Caco-2 (cell line): ENCODE results near the gene MEGF6. TPM values are rescaled to one million over a fixed set of nuclear protein-coding genes. Genes with fewer than 3 reads are reported as not detected.
A peak's percentile ranks its signal among the peaks of the same experiment; 100 is the strongest.

Experiments used
- BruUV-seq: library from RNA; stranded (reverse); fragments of 400-500 nt; replicated peaks from 2 replicates; lab custom pipeline; 2021; lab: Mats Ljungman, UMichigan
- CTCF ChIA-PET: fragments of 300-600 bp; sonication (Branson Sonifier 250); formaldehyde crosslinking; loops from one replicate; lab custom pipeline; 2022; ENCODE audit warnings: antibody characterized with exemption; lab: Charles Lee
- POLR2A ChIA-PET: fragments of 300-600 bp; sonication (Branson Sonifier 250); formaldehyde crosslinking; loops from one replicate; lab custom pipeline; 2022; ENCODE audit warnings: antibody characterized with exemption; lab: Charles Lee
- DNase-seq, 2 experiments: peaks; one replicate each; pipeline versions ENCODE4 v3.0.0 to v3.0.0-alpha.2; 2020 to 2022
- H3K27me3 ChIP-seq: replicated peaks from 2 replicates; pipeline ENCODE4 v1.6.0; 2011; ENCODE audit warnings: low read length; ENCODE audit not compliant: control insufficient read depth, insufficient read depth
- H3K36me3 ChIP-seq: 2 replicates; pipeline ENCODE4 v1.5.1; 2011; ENCODE audit warnings: low read length; ENCODE audit not compliant: control insufficient read depth, insufficient read depth
- H3K4me1 ChIP-seq: fragments of 250-450 bp; sonication (Bioruptor Pico); 2 replicates; pipeline ENCODE4 v1.5.1; 2020; ENCODE audit warnings: mild to moderate bottlenecking
- H3K4me3 ChIP-seq: 2 replicates; pipeline ENCODE4 v1.5.1; 2011; ENCODE audit warnings: low read depth, mild to moderate bottlenecking, control low read depth, low read length
- H3K9me3 ChIP-seq: fragments of 250-450 bp; sonication (Bioruptor Pico); 2 replicates; pipeline ENCODE4 v1.5.1; 2020; ENCODE audit warnings: mild to moderate bottlenecking, moderate library complexity
- H3K27ac Mint-ChIP-seq: one replicate; pipeline ENCODE4 v1.8.0; 2022; ENCODE audit warnings: mixed read lengths; ENCODE audit not compliant: unreplicated experiment
- H3K27me3 Mint-ChIP-seq: one replicate; pipeline ENCODE4 v1.8.0; 2022; ENCODE audit warnings: mixed read lengths; ENCODE audit not compliant: insufficient read depth, unreplicated experiment
- H3K36me3 Mint-ChIP-seq: one replicate; pipeline ENCODE4 v1.8.0; 2022; ENCODE audit warnings: mild to moderate bottlenecking, mixed read lengths; ENCODE audit not compliant: insufficient read depth, unreplicated experiment
- H3K4me1 Mint-ChIP-seq: one replicate; pipeline ENCODE4 v1.8.0; 2022; ENCODE audit warnings: low read depth, mixed read lengths; ENCODE audit not compliant: unreplicated experiment
- H3K4me3 Mint-ChIP-seq: one replicate; pipeline ENCODE4 v1.8.0; 2022; ENCODE audit warnings: mild to moderate bottlenecking, moderate library complexity, mixed read lengths; ENCODE audit not compliant: unreplicated experiment
- H3K9me3 Mint-ChIP-seq: one replicate; pipeline ENCODE4 v1.8.0; 2022; ENCODE audit warnings: mixed read lengths; ENCODE audit not compliant: unreplicated experiment
- intact Hi-C: fragments of 100-400 bp; cut with micrococcal nuclease; formaldehyde crosslinking; loops from one replicate; pipeline ENCODE4 v1.10.0; 2022; ENCODE audit not compliant: unreplicated experiment
- total RNA-seq: library from RNA; stranded (reverse); gene quantifications from 2 replicates; pipeline ENCODE4 v1.2.3, GENCODE V29; 2022
- TF ChIP-seq, protein P1 (sequence below), 2 experiments: fragments of 200-600 bp in 1 of 2; IDR thresholded peaks; 1 replicate in 1 of 2; 2 replicates in 1 of 2; pipeline versions ENCODE4 v1.5.1 to v1.8.0; 2011 to 2022; ENCODE audit warnings: antibody characterized with exemption in 1 of 2, control low read depth in 1 of 2, inconsistent platforms in 1 of 2, low read depth in 1 of 2, low read length in 1 of 2, mild to moderate bottlenecking in 1 of 2, moderate library complexity in 1 of 2; ENCODE audit not compliant: insufficient read depth in 1 of 2, severe bottlenecking in 1 of 2, unreplicated experiment in 1 of 2

MEGF6 gene
- total RNA-seq, 1 experiment from 2014 or later: 13.3 TPM

DNA sequence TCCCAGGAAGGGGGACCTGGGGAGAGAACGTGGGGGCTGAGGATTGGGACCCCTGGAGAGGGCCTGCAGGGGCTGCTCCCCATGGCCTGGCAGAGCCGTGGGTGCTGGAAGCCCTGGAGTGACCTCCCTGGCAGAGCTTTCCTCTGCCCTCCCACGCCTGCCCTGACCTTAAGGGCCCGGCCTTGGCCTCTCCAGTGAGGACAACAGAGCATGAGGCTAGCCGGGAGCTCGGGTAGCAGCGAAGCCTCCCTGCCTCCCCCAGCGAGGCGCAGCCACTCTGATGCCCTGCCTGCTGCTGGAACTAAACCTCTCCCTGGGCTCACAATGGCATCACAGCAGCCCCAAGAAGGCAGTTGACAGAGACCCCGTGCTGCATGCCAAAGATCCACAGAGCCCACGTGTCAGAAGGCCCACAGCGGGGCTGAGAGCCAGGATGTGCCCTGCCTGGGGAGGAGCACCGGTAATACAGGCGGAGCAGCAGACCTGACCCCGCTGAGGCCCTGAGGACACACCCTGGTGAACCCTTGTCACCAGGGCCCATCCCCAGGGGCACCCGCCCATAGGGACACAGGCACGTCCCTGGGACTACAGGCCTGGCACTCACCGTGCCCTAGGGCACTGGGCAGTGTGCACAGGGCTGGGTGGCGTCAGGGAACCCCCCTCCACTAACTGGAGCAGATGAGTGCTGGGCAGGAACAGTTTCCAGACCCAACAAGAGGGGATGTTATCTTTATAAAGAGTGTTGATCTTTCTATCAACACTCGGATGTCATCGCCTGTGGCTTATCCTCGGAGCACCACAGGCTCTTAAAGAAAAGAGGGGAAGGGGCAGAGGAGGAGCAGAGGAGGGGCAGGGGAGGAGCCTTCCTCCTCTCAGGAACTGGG lies 108.4 kb downstream of the MEGF6 start:
- Histone ChIP-seq H3K4me1 (no peaks in the 10 kb centered on the region), H3K27me3 (no peaks in the 10 kb centered on the region), H3K4me3 (no peak overlapping the region), H3K36me3 (no peaks in the 10 kb centered on the region), H3K9me3 (no peaks in the 10 kb centered on the region)
- no peaks in the 10 kb centered on the region for H3K36me3 Mint-ChIP-seq
- CTCF ChIA-PET: interaction anchor here (1.7 kb wide), 1 partner anchor 12 kb away, joined by 4 read pairs; no protein-coding TSS in a partner anchor
- H3K27ac Mint-ChIP-seq: no peak overlapping the region
- no peaks in the 10 kb centered on the region for H3K9me3 Mint-ChIP-seq
- H3K4me3 Mint-ChIP-seq: no peak overlapping the region
- H3K27me3 Mint-ChIP-seq: no peaks in the 10 kb centered on the region
- DNase-seq: no peak
- intact Hi-C loops: no loop called here
- TF ChIP-seq, protein P1, sequence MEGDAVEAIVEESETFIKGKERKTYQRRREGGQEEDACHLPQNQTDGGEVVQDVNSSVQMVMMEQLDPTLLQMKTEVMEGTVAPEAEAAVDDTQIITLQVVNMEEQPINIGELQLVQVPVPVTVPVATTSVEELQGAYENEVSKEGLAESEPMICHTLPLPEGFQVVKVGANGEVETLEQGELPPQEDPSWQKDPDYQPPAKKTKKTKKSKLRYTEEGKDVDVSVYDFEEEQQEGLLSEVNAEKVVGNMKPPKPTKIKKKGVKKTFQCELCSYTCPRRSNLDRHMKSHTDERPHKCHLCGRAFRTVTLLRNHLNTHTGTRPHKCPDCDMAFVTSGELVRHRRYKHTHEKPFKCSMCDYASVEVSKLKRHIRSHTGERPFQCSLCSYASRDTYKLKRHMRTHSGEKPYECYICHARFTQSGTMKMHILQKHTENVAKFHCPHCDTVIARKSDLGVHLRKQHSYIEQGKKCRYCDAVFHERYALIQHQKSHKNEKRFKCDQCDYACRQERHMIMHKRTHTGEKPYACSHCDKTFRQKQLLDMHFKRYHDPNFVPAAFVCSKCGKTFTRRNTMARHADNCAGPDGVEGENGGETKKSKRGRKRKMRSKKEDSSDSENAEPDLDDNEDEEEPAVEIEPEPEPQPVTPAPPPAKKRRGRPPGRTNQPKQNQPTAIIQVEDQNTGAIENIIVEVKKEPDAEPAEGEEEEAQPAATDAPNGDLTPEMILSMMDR (IDR thresholded peaks at IDR 0.05; ENCODE audit: insufficient read depth in 1 of 2, low read depth in 1 of 2, low read length in 1 of 2, severe bottlenecking in 1 of 2, unreplicated experiment in 1 of 2): no peak
- POLR2A ChIA-PET: no interaction called here
- no TSS peak for BruUV-seq
- H3K4me1 Mint-ChIP-seq: no peaks in the 10 kb centered on the region

DNA sequence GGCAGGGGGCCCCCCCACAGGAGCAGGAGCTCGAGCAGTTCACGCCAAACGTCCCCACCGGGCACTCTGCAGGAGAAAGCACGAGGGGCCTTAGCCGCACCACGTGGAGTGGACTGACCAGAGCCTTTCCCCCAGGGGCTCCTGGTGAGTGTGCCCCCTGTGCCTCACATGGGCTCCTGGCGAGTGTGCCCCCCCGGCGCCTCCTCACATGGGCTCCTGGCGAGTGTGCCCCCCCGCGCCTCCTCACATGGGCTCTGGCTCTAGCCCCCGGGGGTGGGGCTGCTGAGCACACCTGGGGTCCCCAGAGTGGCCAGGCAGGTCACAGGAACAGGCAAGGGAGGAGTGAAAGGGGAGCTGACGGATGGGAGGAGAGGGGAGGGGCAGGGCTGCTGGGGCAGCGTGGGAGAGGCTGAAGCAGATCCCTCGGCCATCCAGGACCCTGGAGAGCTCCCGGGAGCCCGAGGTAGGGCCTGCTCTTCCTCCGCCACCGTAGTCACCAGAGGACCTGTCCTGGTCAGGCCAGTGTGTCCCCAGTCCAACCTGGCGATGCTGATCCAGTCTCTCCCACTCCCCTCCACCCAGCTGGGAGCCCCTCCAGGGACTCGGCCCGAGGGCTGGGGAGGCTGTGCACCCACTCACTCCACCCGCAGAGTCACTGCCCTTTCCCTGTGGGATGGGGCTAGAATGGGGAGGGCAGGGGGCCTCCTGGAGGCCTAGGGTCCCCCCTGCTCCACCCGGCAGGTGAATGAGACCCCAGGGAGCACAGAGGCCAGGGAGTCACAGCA lies 109.3 kb downstream of the MEGF6 start:
- no peaks in the 10 kb centered on the region for H3K4me1 Mint-ChIP-seq
- no TSS peak for BruUV-seq
- no peaks in the 10 kb centered on the region for H3K27me3 Mint-ChIP-seq
- ChIA-PET CTCF (interaction anchor here (1.7 kb wide), 1 partner anchor 11 kb away, joined by 4 read pairs; no protein-coding TSS in a partner anchor), POLR2A (no interaction called here)
- H3K4me1 ChIP-seq: no peaks in the 10 kb centered on the region
- no peak overlapping the region for H3K4me3 ChIP-seq
- TF ChIP-seq, protein P1 (IDR thresholded peaks at IDR 0.05; ENCODE audit: insufficient read depth in 1 of 2, low read depth in 1 of 2, low read length in 1 of 2, severe bottlenecking in 1 of 2, unreplicated experiment in 1 of 2): no peak
- no peaks in the 10 kb centered on the region for H3K36me3 Mint-ChIP-seq
- peak; percentile 51 to 63 for DNase-seq
- intact Hi-C loops: no loop called here
- no peaks in the 10 kb centered on the region for H3K27me3 ChIP-seq
- no peak overlapping the region for H3K4me3 Mint-ChIP-seq
- no peaks in the 10 kb centered on the region for H3K9me3 ChIP-seq
- H3K9me3 Mint-ChIP-seq: no peaks in the 10 kb centered on the region
- H3K36me3 ChIP-seq: no peaks in the 10 kb centered on the region
- H3K27ac Mint-ChIP-seq: no peak overlapping the region

DNA sequence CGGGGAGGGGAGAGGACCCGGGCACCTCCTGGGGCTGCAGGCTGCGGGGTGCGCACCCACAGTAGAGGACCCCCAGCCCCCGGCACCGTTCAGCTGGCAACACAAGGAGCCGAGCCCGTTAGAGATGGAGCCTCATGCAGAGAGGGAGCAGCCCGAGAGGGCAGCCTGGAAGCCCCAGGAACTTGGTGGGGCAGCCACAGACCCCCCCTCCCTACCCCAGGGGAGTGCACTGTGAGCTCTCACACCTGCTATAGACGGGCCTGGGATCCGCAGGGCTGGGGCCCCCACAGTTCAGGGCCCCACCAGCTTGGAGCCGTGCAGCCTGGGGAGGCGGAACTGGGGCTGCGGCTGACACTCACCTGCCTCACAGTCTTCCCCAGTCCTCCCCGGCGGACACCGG lies 109.9 kb downstream of the MEGF6 start:
- no peak overlapping the region for H3K4me3 ChIP-seq
- DNase-seq: no peak
- TF ChIP-seq, protein P1 (IDR thresholded peaks at IDR 0.05; ENCODE audit: insufficient read depth in 1 of 2, low read depth in 1 of 2, low read length in 1 of 2, severe bottlenecking in 1 of 2, unreplicated experiment in 1 of 2): no peak
- no peaks in the 10 kb centered on the region for H3K9me3 ChIP-seq
- Mint-ChIP-seq H3K4me1 (no peaks in the 10 kb centered on the region), H3K27me3 (no peaks in the 10 kb centered on the region), H3K36me3 (no peaks in the 10 kb centered on the region), H3K27ac (no peak overlapping the region), H3K4me3 (no peak overlapping the region), H3K9me3 (no peaks in the 10 kb centered on the region)
- intact Hi-C loops: no loop called here
- CTCF ChIA-PET: interaction anchor here (1.7 kb wide), 1 partner anchor 10 kb away, joined by 4 read pairs; no protein-coding TSS in a partner anchor
- no TSS peak for BruUV-seq
- no peaks in the 10 kb centered on the region for H3K36me3 ChIP-seq
- POLR2A ChIA-PET: no interaction called here
- H3K27me3 ChIP-seq: no peaks in the 10 kb centered on the region
- no peaks in the 10 kb centered on the region for H3K4me1 ChIP-seq
